HG03457 (cell line): ENCODE data around the gene MAMDC2.

Source experiments
- ATAC-seq: cut with Tn5 transposase; IDR thresholded peaks from one replicate; pipeline ENCODE4 v1.9.1; 2021; ENCODE audit warnings: moderate number of reproducible peaks; ENCODE audit not compliant: unreplicated experiment

MAMDC2 gene

DNA sequence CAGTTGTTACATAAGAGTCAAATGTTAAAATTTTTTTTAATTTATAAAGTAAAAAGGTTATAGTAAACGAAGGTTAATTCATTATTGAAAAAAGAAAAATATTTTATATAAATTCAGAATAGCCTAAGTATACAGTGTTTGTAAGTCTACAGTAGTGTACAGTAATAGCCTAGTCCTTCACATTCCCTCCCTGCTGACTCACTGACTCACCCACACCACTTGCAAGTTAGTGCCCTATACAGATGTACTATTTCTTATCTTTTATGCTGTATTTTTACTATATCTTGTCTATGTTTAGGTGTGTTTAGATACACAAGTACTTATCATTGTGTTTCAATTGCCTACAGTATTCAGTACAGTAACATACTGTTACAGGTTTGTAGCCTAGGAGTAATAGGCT lies 57.6 kb downstream of the MAMDC2 start:
- no peak for ATAC-seq

DNA sequence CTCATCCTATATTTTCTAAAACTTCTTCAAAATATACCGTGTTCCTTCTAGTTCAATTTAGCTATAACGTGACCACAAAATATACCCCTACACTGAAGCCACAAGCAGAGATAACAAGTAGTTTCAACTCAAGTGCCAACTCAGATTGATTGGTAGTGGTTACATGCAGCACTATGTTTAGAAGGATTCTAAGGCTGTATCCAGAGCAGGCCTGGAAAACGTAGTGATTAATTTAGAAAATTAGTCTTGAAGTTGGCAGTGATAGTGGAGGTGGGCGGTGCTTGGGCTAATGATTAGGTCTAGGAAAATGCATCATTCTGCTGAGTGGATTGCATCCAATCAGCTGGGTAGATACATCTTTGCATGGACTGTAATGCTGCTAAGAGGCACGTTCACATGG lies 61.5 kb downstream of the MAMDC2 start:
- no peak for ATAC-seq

DNA sequence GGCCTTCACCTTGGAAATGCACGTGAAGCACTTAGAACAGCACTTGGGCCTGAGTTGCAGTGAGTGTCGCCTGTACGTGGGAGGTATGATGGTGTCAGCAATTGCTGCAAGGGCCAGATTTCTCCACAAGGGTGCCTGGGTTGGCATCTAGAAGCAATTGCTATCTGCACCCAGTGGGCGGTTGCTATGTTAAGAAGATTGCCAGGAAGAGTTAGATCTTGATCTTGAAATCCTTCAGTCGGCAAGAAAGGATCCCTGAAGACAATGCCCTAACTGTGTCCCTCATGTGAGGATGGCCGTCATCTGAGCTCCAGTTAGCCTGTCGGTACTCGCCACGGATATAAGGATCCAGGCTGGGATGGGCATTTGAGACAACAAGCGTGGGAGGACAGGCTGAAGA lies 62.9 kb downstream of the MAMDC2 start:
- no peak for ATAC-seq

DNA sequence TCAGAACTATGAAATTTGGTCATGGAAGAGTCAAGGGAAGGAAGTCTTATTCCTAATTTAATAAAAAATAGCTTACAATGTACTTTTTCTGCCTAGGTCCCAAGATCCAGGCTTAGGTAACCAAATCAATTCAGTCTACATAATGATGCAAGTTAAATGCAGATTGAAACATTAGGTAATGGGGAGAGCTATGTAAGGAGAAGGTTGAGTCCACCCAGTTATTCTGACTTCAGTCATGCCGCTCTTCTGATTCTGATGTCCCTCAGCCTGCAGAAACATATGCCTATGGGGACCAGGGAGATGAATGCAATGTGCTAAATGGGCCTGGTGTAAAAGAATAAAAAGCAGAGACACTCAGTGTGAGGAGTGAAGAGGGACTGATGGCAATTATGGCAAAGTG lies 63.9 kb downstream of the MAMDC2 start:
- no peak for ATAC-seq

DNA sequence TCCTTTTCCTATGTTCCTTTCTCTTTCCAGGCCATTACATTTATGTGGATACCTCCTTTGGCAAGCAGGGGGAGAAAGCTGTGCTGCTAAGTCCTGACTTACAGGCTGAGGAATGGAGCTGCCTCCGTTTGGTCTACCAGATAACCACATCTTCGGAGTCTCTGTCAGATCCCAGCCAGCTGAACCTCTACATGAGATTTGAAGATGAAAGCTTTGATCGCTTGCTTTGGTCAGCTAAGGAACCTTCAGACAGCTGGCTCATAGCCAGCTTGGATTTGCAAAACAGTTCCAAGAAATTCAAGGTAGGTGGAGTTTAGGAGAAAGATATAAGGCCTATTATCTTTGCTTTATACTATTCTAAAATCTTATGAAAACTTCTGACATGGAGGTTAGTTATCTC lies 64.5 kb downstream of the MAMDC2 start:
- no peak for ATAC-seq

DNA sequence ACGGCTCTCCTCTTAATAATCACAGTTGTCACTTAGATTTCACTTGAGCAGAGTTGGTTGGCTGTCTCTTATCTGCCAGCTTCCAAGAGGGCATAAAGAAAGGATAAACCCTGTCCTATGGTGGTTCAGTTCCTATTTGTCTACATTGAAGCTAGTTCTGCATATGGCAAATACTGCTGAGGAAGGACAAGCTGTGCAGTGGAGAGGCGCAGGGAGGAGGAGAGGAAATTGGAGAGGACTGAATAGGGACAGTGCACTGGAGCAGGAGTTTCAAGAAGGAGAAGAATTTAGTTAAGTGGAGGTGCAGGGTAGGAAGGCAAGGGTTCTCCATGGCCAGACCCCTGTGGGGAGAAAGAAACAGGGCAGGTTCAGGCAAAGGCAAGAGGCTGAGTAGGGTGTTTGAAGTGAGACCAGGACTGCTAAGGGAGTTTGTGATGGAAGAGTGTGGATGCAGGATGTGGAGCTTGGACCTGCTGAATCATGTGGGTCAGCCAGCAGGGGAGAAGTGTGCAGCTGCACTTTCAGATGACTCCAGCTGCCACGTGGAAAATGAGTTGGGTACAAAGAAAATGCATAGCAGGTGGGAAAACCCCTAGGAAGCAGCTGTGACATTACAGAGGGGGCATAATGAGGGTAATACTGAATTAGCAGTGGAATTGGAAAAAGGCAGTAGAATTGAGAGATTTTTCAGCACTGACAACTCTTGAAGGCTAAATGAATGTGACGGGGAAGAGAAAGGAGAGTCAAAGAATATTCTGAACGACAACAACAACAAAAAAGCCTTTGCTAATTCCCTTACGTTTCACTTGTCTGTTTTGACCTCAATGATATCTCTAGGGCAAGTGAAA lies 66.8 kb downstream of the MAMDC2 start:
- ATAC-seq, result no peak

DNA sequence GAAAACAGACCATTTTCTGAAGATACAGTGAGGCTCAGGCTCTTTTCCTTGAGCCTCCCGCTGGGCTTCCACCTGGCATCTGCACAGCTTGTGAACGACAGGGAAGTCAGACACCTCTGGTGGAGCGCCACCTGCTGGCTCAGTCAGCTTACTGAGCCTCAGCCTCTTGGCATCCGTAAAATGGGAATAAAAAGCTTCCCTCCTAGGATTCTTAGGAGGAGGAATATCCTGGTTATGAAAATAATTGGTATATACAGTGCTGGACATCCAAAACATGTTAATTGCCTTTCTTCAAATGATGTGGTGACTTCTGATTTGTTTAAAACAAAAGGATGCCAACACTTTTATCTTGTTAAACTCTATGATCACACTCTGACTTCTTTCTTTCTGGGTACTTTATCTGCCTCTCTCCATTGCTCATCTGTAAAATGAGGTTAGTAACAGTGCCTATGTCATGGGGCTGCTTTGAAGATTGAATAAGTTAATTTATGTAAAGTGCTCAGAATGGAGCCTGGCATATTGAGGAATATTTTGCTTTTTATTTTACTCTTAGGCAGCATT lies 67.5 kb downstream of the MAMDC2 start:
- peak; percentile 61 for ATAC-seq

DNA sequence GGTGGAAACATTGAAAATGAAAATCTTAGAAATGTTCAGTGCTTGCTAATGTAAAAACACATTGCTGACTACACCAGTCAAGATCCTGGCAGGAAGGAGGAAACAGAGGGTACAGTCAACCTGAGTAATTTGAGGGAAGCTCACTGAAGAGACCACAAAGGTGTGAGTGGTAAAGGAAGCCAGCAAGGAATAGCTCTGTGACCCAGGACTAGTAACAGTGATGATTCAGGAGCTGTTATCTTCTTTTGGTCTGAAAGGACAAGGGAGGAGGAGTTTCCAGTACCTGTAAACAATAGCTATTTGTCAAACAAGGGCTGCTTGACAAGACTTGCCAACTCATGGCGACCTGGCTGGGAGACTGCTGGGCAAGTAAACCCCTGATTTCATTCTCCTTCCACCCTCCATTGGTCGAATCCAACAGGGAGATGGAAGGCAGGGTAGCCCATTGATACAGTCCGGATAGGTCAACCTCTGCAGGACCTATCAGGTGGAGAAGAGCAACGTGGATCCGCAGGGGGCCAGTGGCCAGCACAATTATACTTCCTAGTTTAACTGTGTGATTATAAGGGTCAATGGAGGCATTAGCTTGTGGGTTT lies 68.1 kb downstream of the MAMDC2 start:
- no peak for ATAC-seq

DNA sequence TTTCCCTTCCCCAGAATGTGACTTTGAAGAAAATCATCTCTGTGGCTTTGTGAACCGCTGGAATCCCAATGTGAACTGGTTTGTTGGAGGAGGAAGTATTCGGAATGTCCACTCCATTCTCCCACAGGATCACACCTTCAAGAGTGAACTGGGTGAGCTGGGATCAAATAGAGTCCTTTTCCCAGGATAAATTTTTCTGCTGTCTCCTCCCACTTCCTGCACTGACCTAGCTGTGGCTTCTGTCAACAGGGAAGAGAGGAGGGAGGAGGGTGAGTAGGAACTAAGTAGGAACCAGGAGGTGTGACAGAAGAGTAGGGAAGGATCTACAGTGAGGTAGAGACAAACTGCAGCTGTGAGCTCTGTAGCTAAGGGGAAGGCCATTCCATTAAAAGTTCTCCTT lies 69.3 kb downstream of the MAMDC2 start:
- no peak for ATAC-seq

DNA sequence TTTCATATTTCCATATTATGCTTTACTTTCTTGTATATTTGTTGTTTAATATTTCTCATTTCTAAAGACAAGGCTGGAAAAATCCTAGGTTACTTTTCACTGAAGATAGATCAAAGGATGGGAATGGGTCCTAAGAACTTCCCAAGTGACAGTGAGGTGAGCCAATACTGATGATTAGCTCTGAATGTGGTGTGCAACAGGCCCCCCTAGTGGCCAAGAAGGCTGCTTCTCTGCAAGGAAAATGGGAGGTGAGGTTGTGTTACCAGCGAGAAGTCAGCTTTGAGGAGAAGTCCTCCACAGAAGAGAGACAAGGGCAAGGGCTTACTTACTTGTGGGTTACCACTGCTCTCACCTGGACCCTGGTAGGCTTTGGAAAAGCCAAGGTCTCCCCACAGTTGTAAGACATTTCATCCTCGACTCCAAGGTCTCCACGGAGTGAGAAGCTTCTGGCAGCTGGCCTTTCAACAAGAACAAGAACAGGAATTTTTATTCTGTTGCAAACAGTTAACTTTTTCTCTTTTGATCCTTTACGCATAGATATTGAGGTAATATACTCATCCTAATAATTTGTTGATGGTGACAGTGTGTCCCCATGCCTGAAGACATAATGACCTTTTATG lies 69.9 kb downstream of the MAMDC2 start:
- ATAC-seq, result no peak

DNA sequence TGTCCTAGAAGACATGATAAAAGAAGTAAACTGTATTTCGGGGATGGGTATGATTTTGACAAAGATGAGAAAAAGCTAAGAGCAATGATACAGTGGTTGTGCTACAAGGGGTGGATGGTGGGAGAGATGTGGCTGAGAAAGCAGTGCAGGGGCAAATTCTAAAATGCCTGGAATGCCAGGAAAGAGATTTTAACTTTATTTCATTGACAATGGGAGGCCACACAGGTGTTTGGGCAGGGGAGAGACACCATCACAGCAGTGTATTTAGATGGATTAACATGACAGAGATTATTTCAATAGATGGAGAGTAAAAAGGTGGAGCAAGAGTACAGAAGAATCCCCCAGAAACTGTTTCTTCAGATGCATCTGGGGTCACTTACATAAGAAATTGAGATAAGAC lies 71.2 kb downstream of the MAMDC2 start:
- ATAC-seq, result no peak

DNA sequence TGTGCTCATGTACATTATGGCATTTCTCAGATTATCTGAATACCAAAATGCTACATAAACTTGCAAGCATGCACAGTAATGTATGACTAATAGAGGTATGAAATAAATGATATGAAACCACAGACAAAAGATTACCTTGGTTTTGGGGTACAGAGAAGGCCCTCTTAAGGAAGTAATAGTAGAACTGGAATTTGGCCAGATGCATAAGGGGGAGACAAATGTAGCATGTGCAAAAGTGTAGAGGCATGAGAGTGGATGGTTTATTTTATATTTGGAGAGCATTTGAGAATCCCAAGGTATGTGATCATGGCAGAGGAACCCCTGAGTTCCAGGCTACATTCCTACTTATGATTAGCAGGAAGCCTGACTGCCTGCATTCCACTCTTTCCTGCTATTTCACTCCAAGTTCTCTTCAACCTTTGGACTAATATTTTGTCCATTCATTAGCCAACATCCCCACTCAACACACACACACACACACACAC lies 74.2 kb downstream of the MAMDC2 start:
- no peak for ATAC-seq

DNA sequence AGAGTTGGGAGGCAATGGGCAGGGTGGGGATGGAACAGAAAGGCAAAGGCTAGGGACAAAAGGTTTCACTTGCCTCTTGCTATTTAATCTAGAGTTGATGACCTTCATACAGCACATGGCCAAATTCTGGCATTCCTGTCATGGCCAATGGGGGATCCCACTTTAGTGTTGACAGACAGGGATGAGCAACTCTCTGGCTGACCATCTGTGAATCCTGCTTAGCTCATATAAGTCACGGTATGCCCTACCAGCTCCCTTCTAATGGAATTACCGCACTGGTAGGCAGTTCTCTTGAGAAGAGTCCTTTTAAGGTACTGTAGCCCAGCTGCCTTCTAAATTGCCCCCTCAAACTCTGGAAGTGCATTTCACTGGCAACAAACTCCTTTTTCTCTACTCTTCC lies 76.1 kb downstream of the MAMDC2 start:
- ATAC-seq, result no peak

DNA sequence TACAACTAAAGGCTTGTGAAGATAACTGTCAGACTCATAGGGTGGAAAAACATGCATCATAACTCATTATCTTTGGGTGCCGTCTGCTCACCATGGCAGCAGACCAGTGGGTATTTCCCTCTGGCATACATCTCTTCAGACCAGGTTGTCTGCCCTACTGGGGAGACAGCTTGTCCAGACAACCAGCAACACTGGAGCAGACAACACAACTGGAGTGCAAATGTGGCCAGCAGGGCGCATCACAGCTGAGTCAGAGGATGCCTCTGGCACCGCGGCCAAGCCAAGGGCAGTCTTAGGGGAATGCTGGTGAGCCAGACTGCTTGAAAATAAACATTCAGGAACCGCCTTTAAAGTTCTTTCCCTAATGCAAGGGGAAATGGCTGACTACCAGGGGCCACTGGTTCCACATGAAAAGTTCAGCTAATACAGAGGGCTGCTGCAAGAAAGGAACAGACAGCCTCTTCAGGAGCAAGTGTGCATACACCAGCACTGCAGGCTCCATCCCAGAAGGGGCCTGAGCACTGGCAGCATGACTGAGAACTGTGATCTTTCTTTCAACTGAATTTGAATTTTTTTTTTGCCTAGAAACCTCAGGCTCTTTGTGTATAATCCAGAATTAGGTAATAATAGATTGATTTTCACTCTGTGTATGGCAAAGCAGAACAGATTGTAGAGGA lies 77.3 kb downstream of the MAMDC2 start:
- no peak for ATAC-seq

DNA sequence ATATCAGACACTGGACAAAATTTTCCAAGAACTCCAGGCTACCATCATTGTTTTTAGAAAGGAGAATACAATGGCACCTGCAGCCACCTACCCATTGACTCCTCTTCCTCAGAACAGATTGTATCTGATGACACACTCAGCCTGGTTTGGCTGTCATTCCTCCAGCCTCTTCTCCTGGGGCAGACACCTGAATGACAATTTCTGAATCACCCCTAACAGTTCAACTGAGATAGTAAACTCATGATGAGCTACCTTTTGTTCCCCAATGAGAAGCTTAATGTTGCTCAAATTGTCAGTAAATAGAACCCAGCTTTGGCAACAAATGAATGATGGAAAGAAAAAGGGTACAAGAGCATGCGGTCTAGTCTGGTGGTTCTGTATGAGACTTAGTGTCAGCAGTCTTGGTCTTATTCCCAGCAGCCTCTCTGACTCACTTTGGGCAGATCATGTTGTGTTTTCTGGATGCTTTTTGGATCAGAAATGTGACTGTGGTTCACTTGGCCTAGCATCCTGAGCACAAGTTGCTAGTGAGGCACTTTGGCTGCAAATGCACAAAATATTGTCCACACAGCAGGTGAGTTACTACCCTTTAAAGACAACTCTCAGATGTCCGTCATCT lies 78.3 kb downstream of the MAMDC2 start:
- no peak for ATAC-seq

DNA sequence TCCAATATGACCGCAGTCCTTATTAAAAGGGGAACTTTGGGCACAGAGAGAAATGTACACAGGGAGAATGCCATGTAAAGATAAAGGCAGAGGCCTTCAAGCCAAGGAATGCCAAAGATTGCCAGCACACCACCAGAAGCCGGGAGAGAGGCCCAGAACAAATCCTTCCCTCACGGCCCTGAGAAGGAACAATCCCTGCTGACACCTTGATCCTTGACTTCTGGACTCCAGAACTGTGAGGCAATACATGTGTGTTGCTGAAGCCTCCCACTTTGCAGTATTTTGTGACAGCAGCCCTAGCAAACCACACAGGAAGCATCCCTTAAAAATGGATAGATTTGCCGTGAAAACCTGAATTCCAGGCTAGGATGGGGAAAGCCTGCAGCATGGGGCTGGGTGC lies 80.0 kb downstream of the MAMDC2 start:
- no peak for ATAC-seq

DNA sequence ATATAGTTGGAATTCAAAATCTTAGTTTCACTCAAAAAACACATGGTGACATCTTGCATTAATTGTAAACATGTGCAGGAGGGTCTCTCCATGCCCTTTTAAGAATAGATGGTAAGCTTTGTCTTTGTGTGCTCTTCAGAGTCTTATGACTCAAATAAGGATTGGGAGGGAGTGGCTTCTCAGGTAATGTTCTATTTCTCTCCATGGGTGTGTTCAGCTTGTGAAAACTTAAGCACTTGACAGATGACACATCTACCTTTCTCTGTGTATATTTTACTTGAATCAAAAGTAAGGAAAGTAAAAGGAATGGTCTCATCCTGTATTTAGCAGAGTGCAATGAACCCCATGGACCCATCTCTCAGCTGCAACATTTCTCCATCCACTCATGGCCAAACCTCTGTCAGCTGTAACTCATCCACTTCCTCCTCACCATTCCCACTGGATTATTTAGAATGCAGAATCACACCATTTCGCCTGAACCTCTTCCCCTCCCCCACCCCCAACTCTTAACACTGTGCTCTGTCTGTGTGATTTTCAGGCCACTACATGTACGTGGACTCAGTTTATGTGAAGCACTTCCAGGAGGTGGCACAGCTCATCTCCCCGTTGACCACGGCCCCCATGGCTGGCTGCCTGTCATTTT lies 82.1 kb downstream of the MAMDC2 start:
- ATAC-seq, result no peak

DNA sequence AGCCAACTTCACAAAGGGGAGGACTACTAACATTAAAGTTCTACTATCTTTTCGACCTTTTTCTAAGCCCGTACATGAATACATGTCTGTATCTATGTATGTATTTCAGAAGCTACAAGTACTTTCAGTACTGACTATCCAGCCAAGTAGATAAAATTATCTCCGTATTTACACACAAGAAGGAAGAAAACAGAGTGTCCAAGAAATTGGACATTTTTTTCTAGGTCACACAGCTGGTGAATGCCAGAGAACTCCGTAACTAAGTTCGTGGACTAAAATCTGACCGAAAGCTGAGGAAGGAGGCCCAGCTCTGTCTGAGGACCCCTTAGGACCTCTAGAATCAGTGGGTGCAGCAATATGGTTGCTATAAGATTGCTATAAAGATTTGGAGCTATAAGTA lies 83.4 kb downstream of the MAMDC2 start:
- no peak for ATAC-seq

DNA sequence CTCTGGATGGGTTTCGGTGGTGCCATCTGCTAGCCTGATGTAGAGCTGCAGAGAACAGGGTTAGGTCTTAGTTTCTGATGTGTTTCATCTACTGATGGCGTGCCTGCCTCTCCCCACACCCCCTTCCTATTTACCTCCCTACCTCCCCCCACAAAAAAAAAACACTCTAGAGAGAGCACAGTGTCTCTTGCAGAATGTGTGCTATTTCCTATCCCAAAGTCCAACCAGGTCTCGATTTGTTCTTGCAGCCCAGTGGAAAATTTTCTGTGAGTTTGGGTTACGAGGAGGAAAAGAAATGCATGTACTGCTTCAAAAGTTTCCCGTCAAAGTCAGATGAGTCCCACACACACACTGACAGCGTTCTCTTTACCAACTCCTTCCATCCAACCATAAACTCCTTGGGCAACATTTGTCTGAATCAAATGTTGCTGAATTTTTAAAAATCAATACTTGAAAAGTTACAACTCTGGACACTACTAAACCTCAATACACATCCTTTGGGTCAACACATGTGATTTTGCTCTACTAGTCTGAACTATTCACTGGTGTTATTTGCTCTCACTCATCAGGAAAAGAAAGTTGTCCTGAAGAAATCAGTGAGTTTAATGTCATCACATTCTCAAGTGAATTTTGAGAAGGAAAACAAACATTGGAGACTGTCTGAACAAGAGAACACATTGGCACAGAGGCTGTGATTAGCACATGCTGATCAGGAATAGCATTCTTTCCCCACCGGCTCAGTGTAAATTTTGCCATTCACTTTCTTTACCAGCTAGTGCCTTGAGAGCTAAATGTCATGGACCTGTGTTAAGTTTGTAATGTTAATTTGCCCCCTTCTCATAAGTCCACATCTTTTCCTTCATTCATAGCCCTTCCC lies 84.1 kb downstream of the MAMDC2 start:
- no peak for ATAC-seq
